GM18499 (cell line): ENCODE data around the gene SLC9A9.
"Not testable (repeated sequence)": the region's sequence is repeated elsewhere in the genome, so short reads cannot be mapped to it uniquely, and the experiment has no call there.

ENCODE experiments used
- ATAC-seq: cut with Tn5 transposase; IDR thresholded peaks from one replicate; pipeline ENCODE4 v1.9.1; 2021; ENCODE audit warnings: moderate number of reproducible peaks; ENCODE audit not compliant: insufficient read depth, unreplicated experiment

SLC9A9 gene

DNA sequence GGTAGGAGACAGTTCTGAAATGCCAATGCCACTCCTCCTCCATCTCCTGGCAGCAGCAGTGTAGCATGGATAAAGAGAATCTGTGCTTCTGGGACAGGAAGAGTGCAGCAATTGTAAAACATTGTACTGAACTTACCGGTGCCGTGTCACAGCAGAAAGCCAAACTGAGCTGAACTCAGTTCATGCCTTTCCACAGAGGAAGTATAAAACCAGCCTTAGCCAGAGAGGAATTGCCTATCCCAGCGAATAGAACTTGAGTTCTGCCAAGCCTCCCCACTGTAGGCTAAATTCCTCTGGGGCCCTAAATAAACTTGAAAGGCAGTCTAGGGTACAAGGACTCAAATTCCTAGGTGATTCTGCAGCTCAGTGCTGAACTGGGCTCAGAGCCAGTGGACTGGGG, 148.8 kb downstream of the SLC9A9 start:
- no peak for ATAC-seq

GRCh38 chr3:143698682-143699303, 149.5 kb downstream of the SLC9A9 start:
- ATAC-seq: no peak

DNA sequence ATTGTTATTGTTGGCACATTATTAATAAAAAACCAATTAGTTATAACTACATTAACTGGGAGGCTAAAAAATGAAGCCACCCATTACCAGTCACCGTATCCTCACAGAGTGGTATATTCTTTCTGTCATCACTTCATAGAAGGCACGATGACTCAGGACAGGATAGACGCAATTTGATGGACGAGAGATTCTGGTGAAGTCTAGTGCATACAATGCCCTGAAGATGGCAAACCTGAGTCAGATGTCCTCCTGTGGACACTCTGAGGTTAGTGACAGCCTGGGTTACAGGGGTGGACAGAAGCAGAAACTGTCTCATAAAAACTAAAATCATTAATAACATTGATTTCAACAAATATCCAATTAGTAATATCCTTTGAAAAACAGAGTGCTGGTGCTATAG, 150.3 kb downstream of the SLC9A9 start:
- no peak for ATAC-seq

DNA sequence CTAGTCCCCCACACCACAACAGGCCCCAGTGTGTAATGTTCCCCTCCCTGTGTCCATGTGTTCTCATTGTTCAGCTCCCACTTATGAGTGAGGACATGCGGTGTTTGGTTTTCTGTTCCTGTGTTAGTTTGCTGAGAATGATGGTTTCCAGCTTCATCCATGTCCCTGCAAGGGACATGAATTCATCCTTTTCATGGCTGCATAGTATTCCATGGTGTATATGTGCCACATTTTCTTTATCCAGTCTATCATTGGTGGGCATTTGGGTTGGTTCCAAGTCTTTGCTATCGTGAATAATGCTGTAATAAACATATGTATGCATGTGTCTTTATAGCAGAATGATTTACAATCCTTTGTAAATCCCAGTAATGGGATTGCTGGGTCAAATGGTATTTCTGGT, 152.9 kb downstream of the SLC9A9 start:
- not testable (repeated sequence) for ATAC-seq

GRCh38 chr3:143693506-143693905, 154.8 kb downstream of the SLC9A9 start:
- no peak for ATAC-seq

DNA sequence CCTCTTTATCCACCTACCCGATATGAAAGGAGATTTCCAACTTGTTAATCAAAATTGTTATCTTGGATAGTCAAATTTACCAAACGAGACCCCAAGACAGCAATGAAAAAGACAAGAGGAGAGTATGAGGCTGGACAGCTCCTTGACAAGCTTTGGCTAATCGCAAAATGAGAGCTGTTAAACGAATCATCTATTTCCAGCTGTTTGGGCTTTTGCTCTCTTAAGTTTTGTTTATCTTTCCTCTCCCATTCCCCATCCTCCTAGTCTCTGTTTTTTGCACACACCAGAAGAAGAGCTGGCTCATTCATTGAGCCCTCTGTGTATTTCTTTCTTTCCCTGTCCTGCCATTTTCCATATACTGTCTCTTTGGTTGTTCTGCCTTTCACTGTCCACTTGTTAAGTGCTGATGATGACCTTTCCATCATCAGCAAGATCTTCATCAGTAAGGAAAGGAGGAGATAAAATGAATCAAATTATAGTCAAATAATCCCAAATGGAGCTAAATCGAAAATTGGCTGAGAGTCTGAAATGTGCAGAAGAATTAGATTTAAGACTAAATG, 161.6 kb downstream of the SLC9A9 start:
- no peak for ATAC-seq

DNA sequence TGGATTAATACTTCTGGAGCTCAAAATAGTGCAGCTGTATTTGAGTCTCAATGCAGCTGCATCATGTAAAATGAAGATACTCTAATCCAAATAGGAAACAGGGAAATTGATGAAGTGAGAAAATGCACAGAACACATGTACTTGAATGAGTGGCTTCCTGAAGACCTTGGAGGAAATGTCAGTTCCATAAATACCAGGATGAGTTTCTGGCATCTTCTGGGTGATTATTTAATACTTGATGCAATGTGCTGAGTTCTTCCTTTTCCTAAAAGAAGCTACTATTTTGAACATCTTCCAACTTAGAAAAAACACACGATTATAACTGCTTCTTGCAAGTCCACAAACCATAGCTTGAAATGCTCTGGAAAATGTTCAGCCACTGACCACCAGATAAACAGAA, 162.8 kb downstream of the SLC9A9 start:
- no peak for ATAC-seq

GRCh38 chr3:143677430-143677829, 170.8 kb downstream of the SLC9A9 start:
- ATAC-seq: no peak

- ATAC-seq: no peak
These were observed 171.5 kb downstream of the SLC9A9 start for GRCh38 chr3:143676747-143677146.

- no peak for ATAC-seq
These were observed 172.2 kb downstream of the SLC9A9 start for GRCh38 chr3:143676021-143676420.

- ATAC-seq: no peak
These were observed 173.9 kb downstream of the SLC9A9 start for GRCh38 chr3:143674100-143674968.

- no peak for ATAC-seq
These were observed 175.7 kb downstream of the SLC9A9 start for GRCh38 chr3:143672396-143673165.

DNA sequence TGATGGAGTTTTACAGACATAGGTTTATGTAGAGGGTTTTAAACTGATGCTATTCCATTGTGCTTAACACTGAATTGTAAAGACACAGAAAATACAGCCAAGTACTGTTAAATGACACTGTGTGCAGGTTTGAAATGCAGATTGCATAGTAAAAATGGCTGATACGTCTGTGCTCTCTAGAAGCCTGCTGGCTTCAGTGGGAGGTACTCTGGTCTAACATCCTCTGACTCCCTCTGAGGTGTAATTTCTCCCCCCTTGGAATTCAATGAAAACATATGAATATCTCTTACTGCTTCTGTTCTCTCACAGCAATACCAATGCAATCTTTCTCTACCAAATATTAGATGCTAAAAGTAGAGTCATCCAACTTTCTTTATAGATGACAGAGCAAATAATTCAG, 176.6 kb downstream of the SLC9A9 start:
- ATAC-seq: no peak

DNA sequence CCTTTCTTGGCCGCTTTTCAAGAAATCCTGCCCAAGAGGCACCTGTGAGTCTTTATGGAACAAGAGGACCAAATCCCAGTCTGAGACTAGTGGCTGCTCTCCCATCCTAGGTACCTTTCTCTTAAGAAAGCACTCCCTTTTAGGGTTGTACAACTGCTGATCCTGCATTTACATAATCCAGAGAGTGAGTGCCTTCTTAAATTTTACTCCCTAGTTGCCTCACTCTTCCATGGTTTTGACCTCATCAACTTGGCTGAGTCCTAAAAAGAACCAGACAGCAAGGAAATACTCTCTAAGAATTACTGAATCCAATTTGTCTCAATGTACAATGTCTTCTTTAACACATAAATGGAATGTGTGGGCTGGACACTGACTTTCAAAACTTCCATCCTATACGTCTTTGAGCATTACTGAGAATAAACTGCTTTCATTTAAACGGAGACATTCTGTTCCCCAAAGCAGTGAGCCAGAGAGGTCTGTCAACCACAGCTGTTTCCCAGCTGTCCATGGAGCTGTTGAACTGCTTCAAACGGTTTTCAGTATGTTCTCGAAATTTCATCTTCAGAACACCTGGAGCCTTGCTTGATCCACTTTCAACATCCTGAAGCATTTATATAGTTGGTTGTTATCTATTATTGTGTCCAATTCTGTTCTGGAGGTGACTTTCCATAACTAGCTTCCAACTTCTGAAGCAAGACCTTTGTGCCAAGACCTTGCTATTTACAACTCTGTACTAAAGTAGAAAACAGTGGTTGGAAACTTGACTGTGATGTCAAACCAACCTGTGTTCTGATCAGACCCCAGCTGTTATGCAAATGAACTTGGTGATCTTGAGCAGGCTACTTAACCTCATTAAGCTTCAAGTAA, 179.1 kb downstream of the SLC9A9 start:
- peak; percentile 76 for ATAC-seq

DNA sequence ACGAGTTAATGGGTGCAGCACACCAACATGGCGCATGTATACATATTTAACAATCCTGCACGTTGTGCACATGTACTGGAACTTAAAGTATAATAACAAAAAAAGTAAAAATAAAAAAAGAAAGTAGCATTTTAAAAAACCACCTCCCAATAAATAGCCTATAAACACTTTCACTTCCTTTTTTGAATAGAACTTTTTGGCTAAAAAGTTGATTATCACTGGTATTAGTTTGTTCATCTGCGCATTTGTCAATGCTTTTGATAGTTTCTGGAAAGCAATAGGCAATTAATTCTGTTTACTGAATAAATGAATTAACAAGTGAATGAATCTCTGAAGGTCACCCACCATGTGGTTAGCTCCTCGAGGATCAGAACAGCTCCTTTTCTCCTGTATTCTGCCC, 179.9 kb downstream of the SLC9A9 start:
- no peak for ATAC-seq

DNA sequence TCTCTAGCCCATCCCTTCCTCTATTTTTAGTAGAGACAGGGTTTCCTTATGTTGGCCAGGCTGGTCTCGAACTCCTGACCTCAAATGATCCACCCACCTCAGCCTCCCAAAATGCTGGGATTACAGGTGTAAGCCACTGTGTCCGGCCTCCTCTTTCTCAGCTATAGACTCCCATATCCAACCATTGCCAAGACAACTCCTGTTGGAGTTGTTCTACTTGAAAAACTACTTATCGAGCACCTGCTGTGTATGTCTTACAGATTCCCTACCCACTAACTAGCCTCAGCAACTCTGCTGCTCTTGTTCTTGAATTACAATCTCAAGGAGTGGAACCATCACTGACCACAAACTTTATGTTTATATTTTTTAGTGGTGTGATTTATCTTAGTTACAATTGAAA, 186.6 kb downstream of the SLC9A9 start:
- ATAC-seq: no peak

DNA sequence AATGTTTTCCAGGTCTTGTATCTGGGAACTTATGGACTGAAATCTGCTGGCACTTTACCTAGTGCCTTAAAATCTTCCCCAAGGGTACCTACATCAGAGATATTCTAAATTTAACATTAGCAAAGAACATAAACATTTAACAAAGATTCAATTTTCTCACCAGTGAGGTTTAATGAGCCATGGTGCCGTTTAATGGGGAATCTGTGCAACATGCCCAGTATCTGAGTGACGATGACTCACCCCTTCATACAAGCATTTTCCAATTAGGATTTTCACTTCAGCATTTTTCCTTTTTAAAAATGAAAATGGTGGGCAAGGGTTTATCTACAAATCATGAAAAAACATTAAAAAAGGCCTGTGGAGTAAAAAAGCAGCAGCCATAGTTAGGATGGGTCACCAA, 189.4 kb downstream of the SLC9A9 start:
- no peak for ATAC-seq

DNA sequence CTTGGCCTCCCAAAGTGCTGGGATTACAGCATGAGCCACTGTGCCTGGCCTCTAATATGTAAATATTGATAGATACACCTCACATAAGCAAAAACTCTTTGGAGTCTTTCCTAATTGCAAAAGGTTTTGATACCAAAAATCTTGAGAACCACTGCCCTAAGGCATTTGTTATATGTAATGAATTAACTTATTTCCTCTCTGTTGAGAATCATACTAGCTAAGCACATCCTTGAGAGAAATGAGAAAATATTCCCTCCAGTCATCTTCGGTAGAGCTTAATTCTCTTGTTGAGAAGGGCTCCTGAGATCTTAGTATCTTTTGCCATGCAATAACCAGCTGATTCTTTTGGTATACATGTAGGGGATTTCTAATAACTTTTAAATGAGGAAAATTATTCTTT, 190.2 kb downstream of the SLC9A9 start:
- ATAC-seq: no peak

- ATAC-seq: no peak
These were observed 190.9 kb downstream of the SLC9A9 start for GRCh38 chr3:143657391-143657790.

- ATAC-seq: no peak
These were observed 193.4 kb downstream of the SLC9A9 start for GRCh38 chr3:143654906-143655305.
